HepG2 (cell line): ENCODE results near the gene VGLL4. TPM values are rescaled to one million over a fixed set of nuclear protein-coding genes. Genes with fewer than 3 reads are reported as not detected.

Experiments used
- ATAC-seq: fragments of 200-7000 bp; cut with Tn5 transposase; 3 replicates; pipeline ENCODE4 v1.9.1; 2020; ENCODE audit warnings: mild to moderate bottlenecking, moderate library complexity
- BruUV-seq: library from RNA; stranded (reverse); fragments of 400-500 nt; replicated peaks from 2 replicates; lab custom pipeline; 2021; lab: Mats Ljungman, UMichigan
- CTCF ChIA-PET: fragments of 300-600 bp; formaldehyde crosslinking; extraction: SDS; loops from one replicate; lab custom pipeline; 2021; ENCODE audit warnings: low total read pairs, inconsistent platforms, low intra/inter-chr PET ratio; lab: Yijun Ruan, JAX
- POLR2A ChIA-PET: fragments of 350-600 bp; sonication (Branson Sonifier 250); formaldehyde crosslinking; loops from one replicate; lab custom pipeline; 2020; ENCODE audit warnings: antibody characterized with exemption, inconsistent platforms; lab: Yijun Ruan, JAX
- DNase-seq: peaks from one replicate; pipeline ENCODE4 v3.0.0-alpha.2; 2015; ENCODE audit warnings: low spot score
- FAIRE-seq: peaks from 3 replicates; lab custom pipeline; 2011; peaks lifted over from hg19 to GRCh38; lab: Jason Lieb, UNC
- H2AFZ ChIP-seq: one replicate; pipeline ENCODE4 v1.6.1; 2011; ENCODE audit warnings: low read length, inconsistent platforms
- H3K27ac ChIP-seq: fragments of 300-600 bp; 3 replicates; pipeline ENCODE4 v1.8.0; 2011; ENCODE audit warnings: mixed run types, mild to moderate bottlenecking, mixed read lengths, low read length, inconsistent platforms; ENCODE audit not compliant: insufficient read depth; ENCODE audit errors: extremely low read length
- H3K27me3 ChIP-seq, 2 experiments: fragments of 200-600 bp in 1 of 2; 2 replicates in 1 of 2; 3 replicates in 1 of 2; pipeline versions ENCODE4 v1.6.0 to v1.8.0; 2011; ENCODE audit warnings: low read length in 2 of 2, mild to moderate bottlenecking in 2 of 2, moderate library complexity in 2 of 2, inconsistent platforms in 1 of 2; ENCODE audit not compliant: insufficient read depth in 2 of 2, control insufficient read depth in 1 of 2
- H3K36me3 ChIP-seq, 2 experiments: fragments of 200-600 bp in 1 of 2; replicated peaks in 1 of 2; 2 replicates in 1 of 2; 3 replicates in 1 of 2; pipeline versions ENCODE4 v1.5.1 to v1.8.0; 2011; ENCODE audit warnings: low read length in 2 of 2, inconsistent platforms in 1 of 2; ENCODE audit not compliant: insufficient read depth in 2 of 2, control insufficient read depth in 1 of 2
- H3K4me1 ChIP-seq: 2 replicates; pipeline ENCODE4 v1.5.1; 2012; ENCODE audit warnings: low read length, inconsistent platforms; ENCODE audit not compliant: insufficient read depth
- H3K4me2 ChIP-seq: 2 replicates; pipeline ENCODE4 v1.6.0; 2011; ENCODE audit warnings: low read depth, low read length, inconsistent platforms
- H3K4me3 ChIP-seq, 3 experiments: fragments of 200-600 bp in 1 of 3; sonication (generic), shearing (Covaris generic) in 1 of 3; replicated peaks in 1 of 3; 2 replicates each; pipeline ENCODE4 v1.5.1; 2011 to 2016; ENCODE audit warnings: low read length in 3 of 3, inconsistent platforms in 2 of 3, low read depth in 2 of 3, mild to moderate bottlenecking in 2 of 3, control low read depth in 1 of 3, mixed read lengths in 1 of 3; ENCODE audit not compliant: insufficient read depth in 1 of 3
- H3K79me2 ChIP-seq: one replicate; pipeline ENCODE4 v1.6.1; 2011; ENCODE audit warnings: low read length, inconsistent platforms; ENCODE audit not compliant: insufficient read depth
- H3K9ac ChIP-seq: 2 replicates; pipeline ENCODE4 v1.6.0; 2011; ENCODE audit warnings: mild to moderate bottlenecking, low read depth, low read length, inconsistent platforms; ENCODE audit not compliant: insufficient read depth
- H3K9me3 ChIP-seq: 2 replicates; pipeline ENCODE4 v1.5.1; 2012; ENCODE audit warnings: mild to moderate bottlenecking, low read length
- H4K20me1 ChIP-seq: 2 replicates; pipeline ENCODE4 v1.6.0; 2011; ENCODE audit warnings: inconsistent platforms, mild to moderate bottlenecking, low read length, moderate library complexity; ENCODE audit not compliant: insufficient read depth
- AGO2 ChIP-seq: fragments of 200-400 bp; formaldehyde crosslinking; optimal IDR thresholded peaks from 2 replicates; pipeline ENCODE3; 2017; ENCODE audit warnings: mild to moderate bottlenecking, low read depth, low read length, moderate library complexity
- CREB1 ChIP-seq, 2 experiments: fragments of 450-650 bp in 1 of 2; IDR thresholded peaks; 2 replicates each; pipeline ENCODE4 v1.6.1; 2016 to 2017; ENCODE audit warnings: control low read depth in 1 of 2, mild to moderate bottlenecking in 1 of 2, missing compliant biosample characterization in 1 of 2, missing genetic modification characterization in 1 of 2
- EEA1 ChIP-seq: sonication (generic); formaldehyde crosslinking; IDR thresholded peaks from 2 replicates; pipeline ENCODE4 v1.5.1; 2020; ENCODE audit warnings: mild to moderate bottlenecking, missing genetic modification reagents, borderline replicate concordance
- ELF4 ChIP-seq: sonication (generic); formaldehyde crosslinking; IDR thresholded peaks from 2 replicates; pipeline ENCODE4 v1.5.0; 2020; ENCODE audit warnings: missing genetic modification reagents, mild to moderate bottlenecking, moderate library complexity, borderline replicate concordance
- GPN1 ChIP-seq: sonication (generic); formaldehyde crosslinking; IDR thresholded peaks from 2 replicates; pipeline ENCODE4 v1.5.1; 2020; ENCODE audit warnings: missing genetic modification reagents, borderline replicate concordance
- MTF2 ChIP-seq: sonication (generic); formaldehyde crosslinking; IDR thresholded peaks from 2 replicates; pipeline ENCODE4 v1.5.0; 2020; ENCODE audit warnings: missing genetic modification reagents, borderline replicate concordance
- SP2 ChIP-seq: sonication (generic); formaldehyde crosslinking; IDR thresholded peaks from 2 replicates; pipeline ENCODE4 v1.5.1; 2020; ENCODE audit warnings: mild to moderate bottlenecking, missing genetic modification reagents
- SRSF9 ChIP-seq: fragments of 200-400 bp; formaldehyde crosslinking; IDR thresholded peaks from 2 replicates; pipeline ENCODE4 v1.6.1; 2018; ENCODE audit warnings: borderline replicate concordance, mild to moderate bottlenecking, low read depth, low read length; ENCODE audit not compliant: insufficient read depth, poor library complexity, severe bottlenecking
- THAP11 ChIP-seq: IDR thresholded peaks from 2 replicates; pipeline ENCODE4 v1.6.1; 2016; ENCODE audit warnings: missing biosample characterization, missing genetic modification reagents
- XRCC5 ChIP-seq: fragments of 200-400 bp; formaldehyde crosslinking; optimal IDR thresholded peaks from 2 replicates; pipeline ENCODE3; 2017; ENCODE audit warnings: mild to moderate bottlenecking, low read length
- ZNF251 ChIP-seq: sonication (generic); formaldehyde crosslinking; IDR thresholded peaks from 2 replicates; pipeline ENCODE4 v1.9.0; 2021; ENCODE audit warnings: mild to moderate bottlenecking, missing genetic modification reagents
- ZNF746 ChIP-seq: sonication (generic); formaldehyde crosslinking; IDR thresholded peaks from 2 replicates; pipeline ENCODE4 v1.8.0; 2022; ENCODE audit warnings: mild to moderate bottlenecking, missing genetic modification reagents
- WGBS: methylation state at CpG from one replicate; pipeline ENCODE4 v1.1.6; 2017; ENCODE audit warnings: low lambda C conversion rate; 5-methylcytosine and 5-hydroxymethylcytosine counted together
- in situ Hi-C: cut with HindIII; loops from 2 replicates; pipeline ENCODE4 v1.10.0; 2017; ENCODE audit warnings: low pct_unique_long_range_greater_than_20kb; ENCODE audit not compliant: extremely low pct_ligation_motif_present
- intact Hi-C: fragments of 100-400 bp; cut with micrococcal nuclease; formaldehyde crosslinking; loops from one replicate; pipeline ENCODE4 v1.10.0; 2022; ENCODE audit not compliant: unreplicated experiment
- polyA plus RNA-seq, 8 experiments: library from polyadenylated mRNA; depleted of rRNA in 3 of 8; stranded (reverse) in 7 of 8; unstranded in 1 of 8; fragments of >200 nt; fragmentation: Illumina TruSeq in 4 of 8; extraction: Trizol in 4 of 8; gene quantifications; 2 replicates each; pipeline versions ENCODE4 v1.2.1 to v1.2.3, GENCODE V29; 2011 to 2016; ENCODE audit warnings: low read depth in 4 of 8, missing spikeins in 1 of 8, mixed read lengths in 1 of 8; ENCODE audit not compliant: insufficient read depth in 1 of 8
- total RNA-seq, 5 experiments: library from RNA; depleted of rRNA; stranded (reverse); fragments of >200 nt; fragmentation: Illumina TruSeq; extraction: Trizol; gene quantifications; 2 replicates each; pipeline ENCODE4 v1.2.3, GENCODE V29; 2016; ENCODE audit warnings: low read depth in 1 of 5
- TF ChIP-seq, protein P1 (sequence below): IDR thresholded peaks from 2 replicates; pipeline ENCODE4 v1.6.1; 2016; ENCODE audit warnings: low read depth, control low read depth
- TF ChIP-seq, protein P2 (sequence below): sonication (generic); formaldehyde crosslinking; IDR thresholded peaks from 2 replicates; pipeline ENCODE4 v1.5.0; 2020; ENCODE audit warnings: mild to moderate bottlenecking, missing genetic modification reagents

VGLL4 gene
- total and polyA plus RNA-seq, 2 of the 13 experiments (the other 11 are each of a cell fraction or from before 2014, with no cell fraction given), result 23.2 to 39.0 TPM

DNA sequence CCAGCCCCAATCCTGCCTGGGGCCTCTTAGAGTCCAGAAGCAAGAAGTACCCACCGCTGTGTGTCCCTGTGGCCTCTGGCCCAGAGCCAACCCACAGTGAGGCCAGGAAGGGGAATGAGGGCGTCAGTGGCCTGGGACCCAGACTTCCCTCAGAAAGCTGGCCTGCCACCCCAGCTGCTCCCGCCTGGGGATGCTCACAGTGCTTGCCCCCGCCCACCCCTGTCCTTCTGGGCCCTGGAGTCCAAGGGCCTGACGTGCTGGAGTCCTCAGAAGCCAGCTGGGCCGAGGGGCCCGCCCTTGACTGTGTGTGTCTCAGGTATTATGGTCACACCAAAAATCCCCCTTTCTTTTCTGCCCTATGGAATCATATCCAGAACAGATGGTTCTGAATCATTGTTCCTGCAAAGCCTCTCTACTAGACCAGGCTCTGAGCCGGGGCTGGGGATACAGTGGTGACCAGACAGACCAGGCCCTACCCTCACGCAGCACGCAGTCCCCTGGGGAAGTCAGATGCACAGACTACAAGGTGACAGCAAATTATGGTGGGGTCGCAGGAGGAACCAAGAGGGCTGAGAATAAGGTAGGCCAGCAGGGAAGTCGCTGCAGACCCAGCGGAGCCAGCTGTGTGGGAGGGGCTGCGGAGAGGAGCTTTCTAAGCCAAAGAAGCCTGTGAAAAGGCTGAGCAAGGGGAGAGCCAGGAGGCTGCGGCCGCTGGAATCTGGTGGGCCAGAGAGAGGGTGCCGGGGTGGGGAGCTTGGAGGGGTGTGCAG lies 99.1 kb downstream of the VGLL4 start (continued):
- TF ChIP-seq GPN1 (CRISPR knock-in tag) (no peak), MTF2 (no peak), XRCC5 (peak; percentile 33), SP2 (no peak), AGO2 (peak; percentile 57), ELF4 (no peak), SRSF9 (no peak), CREB1 (IDR thresholded peaks at IDR 0.05) (no peak), CREB1 (CRISPR knock-in tag; IDR thresholded peaks at IDR 0.05) (no peak), ZNF746 (CRISPR knock-in tag) (no peak)
- TF ChIP-seq, protein P1, sequence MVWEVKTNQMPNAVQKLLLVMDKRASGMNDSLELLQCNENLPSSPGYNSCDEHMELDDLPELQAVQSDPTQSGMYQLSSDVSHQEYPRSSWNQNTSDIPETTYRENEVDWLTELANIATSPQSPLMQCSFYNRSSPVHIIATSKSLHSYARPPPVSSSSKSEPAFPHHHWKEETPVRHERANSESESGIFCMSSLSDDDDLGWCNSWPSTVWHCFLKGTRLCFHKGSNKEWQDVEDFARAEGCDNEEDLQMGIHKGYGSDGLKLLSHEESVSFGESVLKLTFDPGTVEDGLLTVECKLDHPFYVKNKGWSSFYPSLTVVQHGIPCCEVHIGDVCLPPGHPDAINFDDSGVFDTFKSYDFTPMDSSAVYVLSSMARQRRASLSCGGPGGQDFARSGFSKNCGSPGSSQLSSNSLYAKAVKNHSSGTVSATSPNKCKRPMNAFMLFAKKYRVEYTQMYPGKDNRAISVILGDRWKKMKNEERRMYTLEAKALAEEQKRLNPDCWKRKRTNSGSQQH (CRISPR knock-in tag), result no peak

DNA sequence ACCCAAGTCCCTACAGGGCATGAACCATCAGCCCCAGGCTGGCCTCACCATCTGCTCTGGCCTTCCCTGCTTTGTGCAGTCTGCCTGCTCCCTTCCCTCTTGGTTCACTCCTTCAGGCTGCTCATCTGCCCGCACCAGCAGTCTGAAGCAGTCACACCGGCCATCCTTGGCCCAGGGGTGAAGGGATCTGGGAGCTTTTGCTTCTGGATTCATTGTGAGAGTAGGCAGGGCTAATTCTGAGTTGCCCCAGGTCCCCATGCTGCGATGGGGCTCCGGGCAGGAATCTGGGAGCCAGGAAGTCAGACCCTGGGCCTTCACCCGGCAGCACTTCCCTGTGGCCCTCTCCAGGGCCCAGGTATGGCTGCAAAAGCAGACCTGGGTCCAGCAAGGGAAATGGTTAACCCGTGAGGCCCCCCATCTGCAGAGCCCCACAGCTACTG lies 99.7 kb downstream of the VGLL4 start:
- no peak for DNase-seq

More for the DNA sequence above, 99.7 kb downstream of the VGLL4 start:
- Histone ChIP-seq H3K27ac (no peak overlapping the region), H3K79me2 (no peaks in the 10 kb centered on the region), H2AFZ (no peak overlapping the region), H3K4me3 (no peak overlapping the region; a peak in 1 of 6 replicates), H3K4me1 (peaks cover 12% of the 10 kb centered on the region), H3K36me3 (no peaks in the 10 kb centered on the region; a peak in 1 of 5 replicates), H3K27me3 (no peaks in the 10 kb centered on the region), H3K9ac (no peak overlapping the region), H4K20me1 (no peaks in the 10 kb centered on the region), H3K9me3 (no peaks in the 10 kb centered on the region), H3K4me2 (peak overlapping the region; percentile 33; the same call in 1 of the 2 replicates)
- ATAC-seq (peak; percentile 18), FAIRE-seq (no peak)
- peak; percentile 1 for TF ChIP-seq AGO2
- TF ChIP-seq THAP11 (CRISPR knock-in tag), result no peak
- no peak for TF ChIP-seq ZNF251 (CRISPR knock-in tag)
- TF ChIP-seq EEA1 (CRISPR knock-in tag), result no peak
- TF ChIP-seq, protein P2, sequence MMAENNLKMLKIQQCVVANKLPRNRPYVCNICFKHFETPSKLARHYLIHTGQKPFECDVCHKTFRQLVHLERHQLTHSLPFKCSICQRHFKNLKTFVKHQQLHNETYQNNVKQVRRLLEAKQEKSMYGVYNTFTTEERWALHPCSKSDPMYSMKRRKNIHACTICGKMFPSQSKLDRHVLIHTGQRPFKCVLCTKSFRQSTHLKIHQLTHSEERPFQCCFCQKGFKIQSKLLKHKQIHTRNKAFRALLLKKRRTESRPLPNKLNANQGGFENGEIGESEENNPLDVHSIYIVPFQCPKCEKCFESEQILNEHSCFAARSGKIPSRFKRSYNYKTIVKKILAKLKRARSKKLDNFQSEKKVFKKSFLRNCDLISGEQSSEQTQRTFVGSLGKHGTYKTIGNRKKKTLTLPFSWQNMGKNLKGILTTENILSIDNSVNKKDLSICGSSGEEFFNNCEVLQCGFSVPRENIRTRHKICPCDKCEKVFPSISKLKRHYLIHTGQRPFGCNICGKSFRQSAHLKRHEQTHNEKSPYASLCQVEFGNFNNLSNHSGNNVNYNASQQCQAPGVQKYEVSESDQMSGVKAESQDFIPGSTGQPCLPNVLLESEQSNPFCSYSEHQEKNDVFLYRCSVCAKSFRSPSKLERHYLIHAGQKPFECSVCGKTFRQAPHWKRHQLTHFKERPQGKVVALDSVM (CRISPR knock-in tag), result no peak
- ChIA-PET CTCF (no interaction called here), POLR2A (no interaction called here)
- intact Hi-C loops (no loop called here), in situ Hi-C loops (no loop called here)
- no CpG with 5 or more reads among the region's 6 CpGs for WGBS
- BruUV-seq, result no TSS peak
